Trophoblast cell (in vitro differentiated cells and primary cell): Measurements from ENCODE around the gene PCGF1.
A peak's percentile ranks its signal among the peaks of the same experiment; 100 is the strongest.

ENCODE experiments used
- DNase-seq, 2 donors: peaks; one replicate each; pipeline ENCODE4 v3.0.0-alpha.2; 2016
- H2AFZ ChIP-seq: 2 replicates; pipeline ENCODE4 v1.6.1; 2013; ENCODE audit warnings: low read length, moderate library complexity, mild to moderate bottlenecking; ENCODE audit not compliant: insufficient read depth, poor library complexity
- H2AK5ac ChIP-seq: 2 replicates; pipeline ENCODE4 v1.6.1; 2013; ENCODE audit warnings: mild to moderate bottlenecking, low read length
- H2BK120ac ChIP-seq: 2 replicates; pipeline ENCODE4 v1.6.1; 2013; ENCODE audit warnings: low read length, mild to moderate bottlenecking, moderate library complexity; ENCODE audit not compliant: insufficient read depth, poor library complexity
- H2BK12ac ChIP-seq: 2 replicates; pipeline ENCODE4 v1.6.1; 2013; ENCODE audit warnings: mild to moderate bottlenecking, low read length, moderate library complexity
- H2BK5ac ChIP-seq: 2 replicates; pipeline ENCODE4 v1.6.1; 2013; ENCODE audit warnings: low read length, low read depth, moderate library complexity, mild to moderate bottlenecking; ENCODE audit not compliant: poor library complexity
- H3K14ac ChIP-seq: 2 replicates; pipeline ENCODE4 v1.6.1; 2013; ENCODE audit warnings: mild to moderate bottlenecking, low read length
- H3K18ac ChIP-seq: 2 replicates; pipeline ENCODE4 v1.6.1; 2013; ENCODE audit warnings: mild to moderate bottlenecking, low read length
- H3K23ac ChIP-seq: 2 replicates; pipeline ENCODE4 v1.6.1; 2013; ENCODE audit warnings: low read length
- H3K27ac ChIP-seq: 2 replicates; pipeline ENCODE4 v1.5.1; 2013; ENCODE audit warnings: low read depth, mild to moderate bottlenecking, inconsistent platforms, low read length, moderate library complexity
- H3K27me3 ChIP-seq: 2 replicates; pipeline ENCODE4 v1.6.1; 2013; ENCODE audit warnings: inconsistent platforms, mild to moderate bottlenecking, low read length, moderate library complexity; ENCODE audit not compliant: insufficient read depth
- H3K36me3 ChIP-seq, 2 experiments: 1 replicate in 1 of 2; 2 replicates in 1 of 2; pipeline ENCODE4 v1.6.1; 2013; ENCODE audit warnings: low read length in 2 of 2, mild to moderate bottlenecking in 2 of 2, moderate library complexity in 1 of 2; ENCODE audit not compliant: insufficient read depth in 2 of 2, control insufficient read depth in 1 of 2
- H3K4ac ChIP-seq: 2 replicates; pipeline ENCODE4 v1.6.1; 2013; ENCODE audit warnings: low read depth, mild to moderate bottlenecking, low read length, moderate library complexity
- H3K4me1 ChIP-seq, 2 experiments: 1 replicate in 1 of 2; 2 replicates in 1 of 2; pipeline ENCODE4 v1.6.1; 2013; ENCODE audit warnings: low read length in 2 of 2, mild to moderate bottlenecking in 2 of 2, moderate library complexity in 1 of 2; ENCODE audit not compliant: insufficient read depth in 2 of 2, control insufficient read depth in 1 of 2
- H3K4me2 ChIP-seq: 2 replicates; pipeline ENCODE4 v1.6.1; 2013; ENCODE audit warnings: inconsistent platforms, mild to moderate bottlenecking, low read length, moderate library complexity
- H3K4me3 ChIP-seq: 2 replicates; pipeline ENCODE4 v1.5.1; 2013; ENCODE audit warnings: mild to moderate bottlenecking, low read depth, low read length, inconsistent platforms
- H3K79me1 ChIP-seq: one replicate; pipeline ENCODE4 v1.6.1; 2013; ENCODE audit warnings: low read length
- H3K79me2 ChIP-seq: 2 replicates; pipeline ENCODE4 v1.6.1; 2013; ENCODE audit warnings: low read length, mild to moderate bottlenecking; ENCODE audit not compliant: control insufficient read depth, insufficient read depth, poor library complexity
- H3K9ac ChIP-seq: 2 replicates; pipeline ENCODE4 v1.6.1; 2013; ENCODE audit warnings: mild to moderate bottlenecking, low read length
- H3K9me3 ChIP-seq: 2 replicates; pipeline ENCODE4 v1.6.1; 2013; ENCODE audit warnings: low read depth, mild to moderate bottlenecking, control low read depth, inconsistent platforms, low read length; ENCODE audit not compliant: insufficient read depth
- H4K12ac ChIP-seq: 2 replicates; pipeline ENCODE4 v1.6.1; 2013; ENCODE audit warnings: low read depth, mild to moderate bottlenecking, low read length, moderate library complexity
- H4K8ac ChIP-seq: 2 replicates; pipeline ENCODE4 v1.6.1; 2013; ENCODE audit warnings: low read depth, mild to moderate bottlenecking, low read length, moderate library complexity
- H4K91ac ChIP-seq: one replicate; pipeline ENCODE4 v1.6.1; 2013; ENCODE audit warnings: low read depth, mild to moderate bottlenecking, low read length, moderate library complexity
- WGBS: extraction: QIAGEN DNeasy Blood & Tissue Kit; methylation state at CpG from one replicate; pipeline ENCODE4 v1.1.7; 2013; ENCODE audit warnings: missing lambda C conversion rate; ENCODE audit not compliant: insufficient read length, insufficient coverage; ENCODE audit errors: extremely low coverage; 5-methylcytosine and 5-hydroxymethylcytosine counted together

The PCGF1 gene

GRCh38 chr2:74551942-74552913 lies 44.7 kb upstream of the PCGF1 start:
- H4K91ac ChIP-seq = no peak overlapping the region
- WGBS = no CpG with 5 or more reads among the region's 21 CpGs
- H3K4me2 ChIP-seq = no peak overlapping the region
- H4K8ac ChIP-seq = no peak overlapping the region
- H3K4ac ChIP-seq = no peak overlapping the region
- no peak overlapping the region for H3K9ac ChIP-seq
- H3K23ac ChIP-seq = no peak overlapping the region
- no peaks in the 10 kb centered on the region for H3K36me3 ChIP-seq
- H3K79me2 ChIP-seq = no peaks in the 10 kb centered on the region
- peaks cover 12% of the 10 kb centered on the region for H3K9me3 ChIP-seq
- no peak overlapping the region for H4K12ac ChIP-seq
- H3K14ac ChIP-seq = no peak overlapping the region
- no peak overlapping the region for H2AK5ac ChIP-seq
- no peak overlapping the region for H2BK5ac ChIP-seq
- H3K4me3 ChIP-seq = no peak overlapping the region
- peaks cover 43% of the 10 kb centered on the region for H3K27me3 ChIP-seq
- H2BK12ac ChIP-seq = no peak overlapping the region
- H2AFZ ChIP-seq = no peak overlapping the region
- H2BK120ac ChIP-seq = no peak overlapping the region
- peaks cover 13 to 24% of the 10 kb centered on the region in 2 experiments for H3K4me1 ChIP-seq
- no peak for DNase-seq
- no peak overlapping the region for H3K27ac ChIP-seq
- H3K79me1 ChIP-seq = peaks cover 7% of the 10 kb centered on the region
- H3K18ac ChIP-seq = no peak overlapping the region

- Histone ChIP-seq H2BK5ac (no peak overlapping the region), H3K4ac (no peak overlapping the region), H2AK5ac (no peak overlapping the region), H2BK12ac (no peak overlapping the region), H3K4me2 (no peak overlapping the region), H3K18ac (no peak overlapping the region), H3K14ac (no peak overlapping the region), H3K9me3 (peaks cover 9% of the 10 kb centered on the region), H3K4me1 (peaks cover 13 to 24% of the 10 kb centered on the region in 2 experiments), H3K23ac (no peak overlapping the region), H2BK120ac (no peak overlapping the region), H3K27me3 (peaks cover 43% of the 10 kb centered on the region), H3K79me2 (no peaks in the 10 kb centered on the region), H3K36me3 (no peaks in the 10 kb centered on the region), H3K79me1 (peaks cover 7% of the 10 kb centered on the region), H3K4me3 (no peak overlapping the region), H3K9ac (no peak overlapping the region), H4K91ac (no peak overlapping the region), H4K12ac (no peak overlapping the region), H4K8ac (no peak overlapping the region), H3K27ac (no peak overlapping the region), H2AFZ (no peak overlapping the region)
- DNase-seq = no peak
Observed at GRCh38 chr2:74551530-74551929, 44.0 kb upstream of the PCGF1 start.

- no peak overlapping the region for H2BK5ac ChIP-seq
- H3K4me2 ChIP-seq = no peak overlapping the region
- H3K79me2 ChIP-seq = no peaks in the 10 kb centered on the region
- H3K4me3 ChIP-seq = no peak overlapping the region
- H2AFZ ChIP-seq = no peak overlapping the region
- no peak overlapping the region for H2AK5ac ChIP-seq
- H3K27ac ChIP-seq = no peak overlapping the region
- H3K79me1 ChIP-seq = peaks cover 7% of the 10 kb centered on the region
- no peak overlapping the region for H3K14ac ChIP-seq
- no peak overlapping the region for H3K23ac ChIP-seq
- H4K12ac ChIP-seq = no peak overlapping the region
- no peak overlapping the region for H3K18ac ChIP-seq
- no peak overlapping the region for H4K91ac ChIP-seq
- peaks cover 12 to 21% of the 10 kb centered on the region in 2 experiments for H3K4me1 ChIP-seq
- H3K9me3 ChIP-seq = peaks cover 8% of the 10 kb centered on the region
- no peak overlapping the region for H2BK120ac ChIP-seq
- no peak for DNase-seq
- no peaks in the 10 kb centered on the region for H3K36me3 ChIP-seq
- peaks cover 37% of the 10 kb centered on the region for H3K27me3 ChIP-seq
- H4K8ac ChIP-seq = no peak overlapping the region
- H2BK12ac ChIP-seq = no peak overlapping the region
- H3K4ac ChIP-seq = no peak overlapping the region
- no CpG with 5 or more reads among the region's 7 CpGs for WGBS
- H3K9ac ChIP-seq = no peak overlapping the region
Observed at GRCh38 chr2:74550231-74550630, 42.7 kb upstream of the PCGF1 start.

- no peak overlapping the region for H3K14ac ChIP-seq
- peak overlapping the region; percentile 31 for H2BK120ac ChIP-seq
- peak in 1 of 2 donors; percentile 70 for DNase-seq
- no peak overlapping the region for H2BK12ac ChIP-seq
- peak overlapping the region; percentile 8 for H3K4me3 ChIP-seq
- H3K4me2 ChIP-seq = peak overlapping the region; percentile 75
- no peaks in the 10 kb centered on the region for H3K36me3 ChIP-seq
- H3K18ac ChIP-seq = no peak overlapping the region
- H3K4ac ChIP-seq = no peak overlapping the region
- peaks cover 8% of the 10 kb centered on the region for H3K9me3 ChIP-seq
- H4K12ac ChIP-seq = no peak overlapping the region
- H2AFZ ChIP-seq = peak overlapping the region; percentile 86
- H3K27ac ChIP-seq = no peak overlapping the region
- peak overlapping the region; percentile 59 for H4K8ac ChIP-seq
- H3K79me2 ChIP-seq = no peaks in the 10 kb centered on the region
- peak overlapping the region; percentile 8 for H4K91ac ChIP-seq
- peaks cover 2% of the 10 kb centered on the region for H3K79me1 ChIP-seq
- peaks cover 9 to 13% of the 10 kb centered on the region in 2 experiments for H3K4me1 ChIP-seq
- no peak overlapping the region for H2AK5ac ChIP-seq
- peaks cover 33% of the 10 kb centered on the region for H3K27me3 ChIP-seq
- H3K9ac ChIP-seq = no peak overlapping the region
- no peak overlapping the region for H3K23ac ChIP-seq
- WGBS = no CpG with 5 or more reads among the region's 85 CpGs
- no peak overlapping the region for H2BK5ac ChIP-seq
Observed at GRCh38 chr2:74548900-74549826, 41.7 kb upstream of the PCGF1 start.
